B cell (primary cell): ENCODE measurements around the gene FNDC4. TPM values are rescaled to one million over a fixed set of nuclear protein-coding genes. Genes with fewer than 3 reads are reported as not detected.

Experiments
- ATAC-seq: fragments of 200-7000 bp; cut with Tn5 transposase; one replicate; pipeline ENCODE4 v1.10.0; 2021; ENCODE audit warnings: low read depth, mild to moderate bottlenecking, moderate number of reproducible peaks, moderate library complexity
- CTCF ChIA-PET: fragments of 350-600 bp; sonication (Branson Sonifier 250); formaldehyde crosslinking; loops from one replicate; lab custom pipeline; 2021; ENCODE audit warnings: antibody characterized with exemption, inconsistent platforms; lab: Charles Lee
- POLR2A ChIA-PET: fragments of 350-600 bp; sonication (Branson Sonifier 250); formaldehyde crosslinking; loops from one replicate; lab custom pipeline; 2021; ENCODE audit warnings: antibody characterized with exemption; lab: Charles Lee
- DNase-seq: peaks from one replicate; pipeline ENCODE4 v3.0.0; 2013
- H2AFZ ChIP-seq: 2 replicates; pipeline ENCODE4 v1.6.1; 2012; ENCODE audit warnings: mild to moderate bottlenecking, low read depth, low read length; ENCODE audit not compliant: insufficient read depth, poor library complexity, severe bottlenecking
- H3K27ac ChIP-seq, 2 donors: 1 replicate in 1 of 2; 2 replicates in 1 of 2; pipeline ENCODE4 v1.5.1; 2012 to 2013; ENCODE audit warnings: low read length in 2 of 2, mild to moderate bottlenecking in 2 of 2, moderate library complexity in 1 of 2
- H3K27me3 ChIP-seq, 4 experiments: fragments of 200-600 bp in 1 of 4; sonication (generic) in 1 of 4; replicated peaks in 1 of 4; 1 replicate in 2 of 4; 2 replicates in 2 of 4; pipeline versions ENCODE4 v1.6.1 to v1.7.0; 2013 to 2016; ENCODE audit warnings: low read length in 3 of 4, mild to moderate bottlenecking in 2 of 4, mixed read lengths in 1 of 4, moderate library complexity in 1 of 4; ENCODE audit not compliant: insufficient read depth in 4 of 4, control insufficient read depth in 3 of 4; ENCODE audit errors: control extremely low read depth in 1 of 4
- H3K36me3 ChIP-seq, 2 experiments: replicated peaks in 1 of 2; 1 replicate in 1 of 2; 2 replicates in 1 of 2; pipeline versions ENCODE4 v1.6.1 to v1.7.1; 2013; ENCODE audit warnings: low read length in 1 of 2; ENCODE audit not compliant: insufficient read depth in 2 of 2, control insufficient read depth in 1 of 2; ENCODE audit errors: control extremely low read depth in 1 of 2, extremely low read depth in 1 of 2
- H3K4me1 ChIP-seq, 2 donors: fragments of 200-600 bp in 1 of 2; sonication (generic) in 1 of 2; 1 replicate in 1 of 2; 2 replicates in 1 of 2; pipeline versions ENCODE4 v1.5.1 to v1.6.1; 2013 to 2017; ENCODE audit warnings: low read length in 2 of 2; ENCODE audit not compliant: control insufficient read depth in 2 of 2, insufficient read depth in 2 of 2
- H3K4me2 ChIP-seq: replicated peaks from 2 replicates; pipeline ENCODE3; 2012; ENCODE audit warnings: mild to moderate bottlenecking, low read depth, low read length; ENCODE audit not compliant: poor library complexity, severe bottlenecking
- H3K4me3 ChIP-seq, 5 experiments: fragments of 200-600 bp in 1 of 5; sonication (generic) in 1 of 5; 1 replicate in 3 of 5; 2 replicates in 2 of 5; pipeline versions ENCODE4 v1.5.1 to v1.7.0; 2011 to 2016; ENCODE audit warnings: low read length in 4 of 5, mild to moderate bottlenecking in 4 of 5, low read depth in 2 of 5, control low read depth in 1 of 5, moderate library complexity in 1 of 5; ENCODE audit not compliant: insufficient read depth in 1 of 5; ENCODE audit errors: control extremely low read depth in 1 of 5, extremely low read depth in 1 of 5
- H3K79me2 ChIP-seq: fragments of 200-600 bp; sonication (generic); one replicate; pipeline ENCODE4 v1.6.0; 2016; ENCODE audit warnings: low read length; ENCODE audit not compliant: control insufficient read depth, insufficient read depth
- H3K9ac ChIP-seq: fragments of 200-600 bp; sonication (generic); 2 replicates; pipeline ENCODE4 v1.6.1; 2017; ENCODE audit warnings: mild to moderate bottlenecking, low read length, moderate library complexity
- H3K9me3 ChIP-seq, 3 donors: one replicate each; pipeline versions ENCODE4 v1.6.1 to v1.7.1; 2013; ENCODE audit warnings: low read length in 2 of 3; ENCODE audit not compliant: control insufficient read depth in 2 of 3, insufficient read depth in 1 of 3; ENCODE audit errors: control extremely low read depth in 1 of 3
- H4K20me1 ChIP-seq: 2 replicates; pipeline ENCODE4 v1.6.0; 2012; ENCODE audit warnings: mild to moderate bottlenecking, low read length; ENCODE audit not compliant: insufficient read depth, control insufficient read depth, poor library complexity, severe bottlenecking
- H3K27ac Mint-ChIP-seq: one replicate; pipeline ENCODE4 v1.8.0; 2021; ENCODE audit warnings: mixed read lengths
- H3K27me3 Mint-ChIP-seq: one replicate; pipeline ENCODE4 v1.8.0; 2021; ENCODE audit warnings: mixed read lengths
- H3K4me1 Mint-ChIP-seq: one replicate; pipeline ENCODE4 v1.8.0; 2021; ENCODE audit warnings: mixed read lengths
- H3K4me3 Mint-ChIP-seq: one replicate; pipeline ENCODE4 v1.8.0; 2021; ENCODE audit warnings: mixed read lengths
- H3K9me3 Mint-ChIP-seq: one replicate; pipeline ENCODE4 v1.8.0; 2022; ENCODE audit warnings: mixed read lengths; ENCODE audit not compliant: insufficient read depth
- EZH2 ChIP-seq: IDR thresholded peaks from 2 replicates; pipeline ENCODE4 v1.6.1; 2012; ENCODE audit warnings: borderline replicate concordance, low read depth, mild to moderate bottlenecking, moderate library complexity, low read length; ENCODE audit not compliant: insufficient read depth, poor library complexity, severe bottlenecking
- WGBS: methylation state at CpG from one replicate; pipeline ENCODE4 v1.1.5; 2013; ENCODE audit warnings: missing lambda C conversion rate; ENCODE audit not compliant: insufficient coverage; 5-methylcytosine and 5-hydroxymethylcytosine counted together
- intact Hi-C: fragments of 100-400 bp; cut with micrococcal nuclease; formaldehyde crosslinking; loops from one replicate; pipeline ENCODE4 v1.10.0; 2022
- polyA plus RNA-seq: library from polyadenylated mRNA; depleted of rRNA; stranded (reverse); fragments of >200 nt; gene quantifications from 2 replicates; pipeline ENCODE4 v1.2.3, GENCODE V29; 2012
- total RNA-seq, 2 donors: library from RNA; stranded (reverse); fragments of 120-200 nt in 1 of 2; gene quantifications; 1 replicate in 1 of 2; 2 replicates in 1 of 2; pipeline versions ENCODE4 v1.2.3 to v1.2.4, GENCODE V29; 2013 to 2022
- TF ChIP-seq, protein P1 (sequence below): fragments of 200-600 bp; IDR thresholded peaks from one replicate; pipeline ENCODE4 v1.8.0; 2022; ENCODE audit warnings: antibody characterized with exemption, mild to moderate bottlenecking

Gene FNDC4
- total and polyA plus RNA-seq, 2 donors (not counting 1 experiment from before 2014, with no cell fraction given) = 0.31 TPM; not detected in 1

DNA sequence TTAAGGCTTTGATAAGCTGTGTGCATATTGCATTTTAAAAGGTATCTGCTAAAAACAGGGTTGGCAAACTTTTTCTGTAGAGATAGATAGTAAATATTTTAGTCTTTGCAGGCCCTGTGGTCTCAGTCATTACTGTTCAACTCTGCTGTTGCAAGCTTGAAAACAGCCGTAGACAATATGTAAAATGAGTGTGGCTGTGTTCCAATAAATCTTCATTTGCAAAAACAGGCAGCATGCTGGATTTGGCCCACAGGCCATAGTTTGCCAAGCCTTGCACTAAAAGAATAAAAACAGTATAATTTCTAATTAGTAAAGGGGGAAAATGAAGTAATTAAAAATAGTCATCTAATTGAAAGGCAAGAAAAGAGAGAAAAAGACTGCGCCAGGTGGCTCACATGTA is 37.0 kb upstream of the FNDC4 start:
- Histone ChIP-seq H3K9ac (no peak overlapping the region), H2AFZ (no peak overlapping the region), H4K20me1 (no peaks in the 10 kb centered on the region), H3K4me2 (no peak overlapping the region), H3K9me3 (no peaks in the 10 kb centered on the region), H3K79me2 (no peaks in the 10 kb centered on the region), H3K27me3 (peaks cover 0 to 3% (median 1%) of the 10 kb centered on the region in 4 experiments), H3K36me3 (no peaks in the 10 kb centered on the region), H3K27ac (no peak overlapping the region), H3K4me3 (no peak overlapping the region), H3K4me1 (no peaks in the 10 kb centered on the region)
- TF ChIP-seq, protein P1, sequence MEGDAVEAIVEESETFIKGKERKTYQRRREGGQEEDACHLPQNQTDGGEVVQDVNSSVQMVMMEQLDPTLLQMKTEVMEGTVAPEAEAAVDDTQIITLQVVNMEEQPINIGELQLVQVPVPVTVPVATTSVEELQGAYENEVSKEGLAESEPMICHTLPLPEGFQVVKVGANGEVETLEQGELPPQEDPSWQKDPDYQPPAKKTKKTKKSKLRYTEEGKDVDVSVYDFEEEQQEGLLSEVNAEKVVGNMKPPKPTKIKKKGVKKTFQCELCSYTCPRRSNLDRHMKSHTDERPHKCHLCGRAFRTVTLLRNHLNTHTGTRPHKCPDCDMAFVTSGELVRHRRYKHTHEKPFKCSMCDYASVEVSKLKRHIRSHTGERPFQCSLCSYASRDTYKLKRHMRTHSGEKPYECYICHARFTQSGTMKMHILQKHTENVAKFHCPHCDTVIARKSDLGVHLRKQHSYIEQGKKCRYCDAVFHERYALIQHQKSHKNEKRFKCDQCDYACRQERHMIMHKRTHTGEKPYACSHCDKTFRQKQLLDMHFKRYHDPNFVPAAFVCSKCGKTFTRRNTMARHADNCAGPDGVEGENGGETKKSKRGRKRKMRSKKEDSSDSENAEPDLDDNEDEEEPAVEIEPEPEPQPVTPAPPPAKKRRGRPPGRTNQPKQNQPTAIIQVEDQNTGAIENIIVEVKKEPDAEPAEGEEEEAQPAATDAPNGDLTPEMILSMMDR = no peak
- no peak for TF ChIP-seq EZH2
- H3K4me1 Mint-ChIP-seq = no peaks in the 10 kb centered on the region
- H3K27me3 Mint-ChIP-seq = peaks cover 34% of the 10 kb centered on the region
- ATAC-seq (no peak), DNase-seq (no peak)
- ChIA-PET CTCF (no interaction called here), POLR2A (no interaction called here)
- H3K9me3 Mint-ChIP-seq = no peaks in the 10 kb centered on the region
- H3K4me3 Mint-ChIP-seq = no peak overlapping the region
- H3K27ac Mint-ChIP-seq = no peak overlapping the region
- intact Hi-C loops = no loop called here
- WGBS = 90% methylated on average over 2 of the region's 2 CpGs

DNA sequence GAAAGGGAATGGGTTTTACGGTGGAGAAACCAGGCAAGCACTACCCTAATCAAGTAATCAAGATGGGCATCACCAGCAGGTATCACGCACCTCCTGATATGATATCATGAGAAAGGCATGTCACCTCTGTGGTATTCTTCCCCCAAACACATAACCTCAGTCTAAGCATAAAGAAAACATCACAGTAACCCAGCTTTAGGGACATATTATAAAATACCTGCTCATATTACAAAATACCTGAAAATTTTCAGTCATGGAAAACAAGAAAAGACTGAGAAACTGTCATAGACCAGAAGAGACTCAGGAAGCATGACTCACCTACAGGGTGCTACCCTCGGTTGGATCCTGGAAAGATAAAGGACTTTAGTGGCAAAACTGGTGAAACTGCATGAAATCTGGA is 32.2 kb upstream of the FNDC4 start:
- no peak overlapping the region for H3K4me2 ChIP-seq

More for the DNA sequence above, 32.2 kb upstream of the FNDC4 start:
- ATAC-seq (no peak), DNase-seq (no peak)
- intact Hi-C loops = no loop called here
- TF ChIP-seq, protein P1 = no peak
- Mint-ChIP-seq H3K27ac (no peak overlapping the region), H3K9me3 (no peaks in the 10 kb centered on the region), H3K4me3 (no peak overlapping the region), H3K4me1 (no peaks in the 10 kb centered on the region), H3K27me3 (peaks cover 41% of the 10 kb centered on the region)
- Histone ChIP-seq H4K20me1 (no peaks in the 10 kb centered on the region), H3K4me3 (no peak overlapping the region), H3K9ac (no peak overlapping the region), H3K79me2 (no peaks in the 10 kb centered on the region), H2AFZ (no peak overlapping the region), H3K36me3 (no peaks in the 10 kb centered on the region), H3K27me3 (peaks cover 0 to 10% (median 7%) of the 10 kb centered on the region in 4 experiments), H3K4me1 (no peaks in the 10 kb centered on the region), H3K9me3 (no peaks in the 10 kb centered on the region), H3K27ac (no peak overlapping the region)
- POLR2A ChIA-PET = no interaction called here
- no CpG with 5 or more reads among the region's 3 CpGs for WGBS
- CTCF ChIA-PET = interaction anchor here (0.5 kb wide), 1 partner anchor 101 kb away, joined by 3 read pairs; no protein-coding TSS in a partner anchor
